ENCODE measurements around the gene IGSF22. TPM values are rescaled to one million over a fixed set of nuclear protein-coding genes. Genes with fewer than 3 reads are reported as not detected.

The IGSF22 gene
- total RNA-seq, 1 donor from 2014 or later = not detected

DNA sequence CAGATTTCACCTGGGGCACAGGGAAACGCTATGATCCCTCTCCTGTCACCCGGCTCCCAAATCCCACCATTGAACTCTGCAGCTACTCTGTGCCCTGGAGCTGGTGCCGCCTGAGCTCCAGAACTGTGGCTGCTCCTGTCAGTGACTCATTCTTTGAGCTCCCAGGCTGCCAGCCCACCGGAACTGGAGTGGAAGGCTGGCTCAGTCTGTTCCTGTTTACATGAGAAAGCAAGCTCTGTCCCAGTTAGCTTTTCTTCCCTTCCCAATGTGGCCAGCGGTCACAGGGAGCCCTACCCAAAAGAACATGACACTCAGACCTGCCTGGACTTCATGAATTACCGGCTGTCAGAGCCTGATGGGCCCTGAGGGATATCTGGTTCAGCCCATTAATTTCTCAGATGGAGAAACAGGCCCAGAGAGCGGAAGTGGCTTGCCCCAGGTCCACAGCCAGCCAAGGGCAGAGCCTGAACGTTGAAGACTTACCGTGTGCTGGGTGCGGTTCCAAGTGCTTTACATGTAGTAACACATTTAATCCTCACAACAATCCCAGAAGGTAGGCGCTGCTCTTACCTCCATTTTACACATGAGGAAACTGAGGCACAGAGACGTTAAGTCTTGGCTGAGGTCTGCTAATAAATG, 23.8 kb upstream of the IGSF22 start:
- peak overlapping the region; percentile 93 for H3K27ac Mint-ChIP-seq (ENCODE audit: unreplicated experiment)
- TF ChIP-seq, protein P1, sequence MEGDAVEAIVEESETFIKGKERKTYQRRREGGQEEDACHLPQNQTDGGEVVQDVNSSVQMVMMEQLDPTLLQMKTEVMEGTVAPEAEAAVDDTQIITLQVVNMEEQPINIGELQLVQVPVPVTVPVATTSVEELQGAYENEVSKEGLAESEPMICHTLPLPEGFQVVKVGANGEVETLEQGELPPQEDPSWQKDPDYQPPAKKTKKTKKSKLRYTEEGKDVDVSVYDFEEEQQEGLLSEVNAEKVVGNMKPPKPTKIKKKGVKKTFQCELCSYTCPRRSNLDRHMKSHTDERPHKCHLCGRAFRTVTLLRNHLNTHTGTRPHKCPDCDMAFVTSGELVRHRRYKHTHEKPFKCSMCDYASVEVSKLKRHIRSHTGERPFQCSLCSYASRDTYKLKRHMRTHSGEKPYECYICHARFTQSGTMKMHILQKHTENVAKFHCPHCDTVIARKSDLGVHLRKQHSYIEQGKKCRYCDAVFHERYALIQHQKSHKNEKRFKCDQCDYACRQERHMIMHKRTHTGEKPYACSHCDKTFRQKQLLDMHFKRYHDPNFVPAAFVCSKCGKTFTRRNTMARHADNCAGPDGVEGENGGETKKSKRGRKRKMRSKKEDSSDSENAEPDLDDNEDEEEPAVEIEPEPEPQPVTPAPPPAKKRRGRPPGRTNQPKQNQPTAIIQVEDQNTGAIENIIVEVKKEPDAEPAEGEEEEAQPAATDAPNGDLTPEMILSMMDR (IDR thresholded peaks at IDR 0.05) = no peak
- DNase-seq (ENCODE audit: low spot score) = no peak
- H3K27me3 Mint-ChIP-seq (ENCODE audit: low read depth) = no peaks in the 10 kb centered on the region
- peaks cover 9% of the 10 kb centered on the region for H3K4me1 Mint-ChIP-seq (ENCODE audit: low read depth)
- peak overlapping the region; percentile 10 for H3K4me3 Mint-ChIP-seq (ENCODE audit: unreplicated experiment)
- H3K36me3 Mint-ChIP-seq (ENCODE audit: low read depth) = no peaks in the 10 kb centered on the region
- H3K9me3 Mint-ChIP-seq (ENCODE audit: low read depth) = no peaks in the 10 kb centered on the region

DNA sequence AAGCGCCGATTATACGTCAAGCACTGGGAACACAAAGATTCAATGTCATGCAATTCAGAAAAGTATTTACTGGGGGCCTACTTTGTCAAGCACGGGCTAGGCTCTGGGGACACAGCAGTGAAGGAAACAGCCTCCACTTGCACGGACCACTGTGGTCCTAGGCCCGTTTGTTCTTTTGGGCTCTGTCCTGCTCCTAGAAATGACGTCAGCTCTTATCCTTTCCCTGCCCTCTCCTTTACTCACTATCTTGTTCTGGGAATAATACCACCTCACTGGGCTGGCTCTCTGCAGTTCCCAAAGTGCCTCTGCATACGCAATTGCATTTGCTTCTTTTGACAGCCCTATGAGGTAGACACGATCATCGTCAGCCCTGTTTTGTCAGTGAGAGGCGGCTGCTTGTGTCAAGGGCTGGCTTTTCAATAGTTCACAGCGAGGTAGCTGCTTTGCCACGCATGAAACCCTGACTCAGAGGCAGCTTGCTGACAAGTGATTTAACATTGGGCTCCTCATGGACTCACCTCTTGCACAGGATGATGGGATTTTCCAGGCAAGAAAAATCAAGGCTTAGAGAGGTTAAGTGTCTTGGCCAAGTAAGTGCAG, 22.9 kb upstream of the IGSF22 start:
- no peak for DNase-seq (ENCODE audit: low spot score)
- TF ChIP-seq, protein P1 (IDR thresholded peaks at IDR 0.05) = no peak
- H3K4me3 Mint-ChIP-seq (ENCODE audit: unreplicated experiment) = no peak overlapping the region
- peaks cover 9% of the 10 kb centered on the region for H3K4me1 Mint-ChIP-seq (ENCODE audit: low read depth)
- no peaks in the 10 kb centered on the region for H3K36me3 Mint-ChIP-seq (ENCODE audit: low read depth)
- H3K27ac Mint-ChIP-seq (ENCODE audit: unreplicated experiment) = no peak overlapping the region
- no peaks in the 10 kb centered on the region for H3K27me3 Mint-ChIP-seq (ENCODE audit: low read depth)
- H3K9me3 Mint-ChIP-seq (ENCODE audit: low read depth) = no peaks in the 10 kb centered on the region

- no peaks in the 10 kb centered on the region for H3K27me3 Mint-ChIP-seq (ENCODE audit: low read depth)
- TF ChIP-seq, protein P1 (IDR thresholded peaks at IDR 0.05) = no peak
- no peaks in the 10 kb centered on the region for H3K36me3 Mint-ChIP-seq (ENCODE audit: low read depth)
- no peaks in the 10 kb centered on the region for H3K9me3 Mint-ChIP-seq (ENCODE audit: low read depth)
- H3K27ac Mint-ChIP-seq (ENCODE audit: unreplicated experiment) = no peak overlapping the region
- peaks cover 9% of the 10 kb centered on the region for H3K4me1 Mint-ChIP-seq (ENCODE audit: low read depth)
- no peak overlapping the region for H3K4me3 Mint-ChIP-seq (ENCODE audit: unreplicated experiment)
- DNase-seq (ENCODE audit: low spot score) = no peak
Measured at GRCh38 chr11:18745251-18745650, 19.3 kb upstream of the IGSF22 start.

DNA sequence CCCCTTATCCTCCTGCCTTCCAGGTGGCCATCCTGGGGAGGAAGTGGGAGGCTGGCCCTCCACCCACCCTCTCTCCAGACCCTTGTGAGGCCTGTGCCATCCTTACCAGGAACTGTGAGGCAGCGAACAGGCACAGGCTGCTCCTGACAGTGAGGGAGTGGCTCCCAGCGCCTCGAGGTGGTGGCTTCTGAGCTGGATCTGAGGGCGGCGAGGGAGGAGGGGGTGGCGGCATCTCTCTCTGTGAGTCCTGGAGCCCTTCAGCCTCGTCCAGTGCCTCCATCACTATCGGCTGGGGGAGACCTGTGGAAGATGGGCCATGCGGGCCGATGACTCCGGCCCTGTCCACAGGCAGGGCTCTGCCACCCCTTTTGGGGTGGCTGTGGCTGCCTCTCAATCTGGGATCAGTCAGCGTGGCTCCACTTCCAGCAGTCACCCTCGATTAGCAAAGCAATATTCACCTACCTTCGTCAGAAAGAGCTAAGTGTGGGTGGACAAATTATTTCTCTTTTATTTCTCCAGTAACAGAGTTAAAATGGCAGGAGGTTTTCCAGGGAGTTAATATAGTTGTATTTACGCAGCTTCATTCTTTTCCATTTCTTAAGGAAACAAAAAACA, 18.0 kb upstream of the IGSF22 start:
- H3K36me3 Mint-ChIP-seq (ENCODE audit: low read depth) = no peaks in the 10 kb centered on the region
- H3K4me3 Mint-ChIP-seq (ENCODE audit: unreplicated experiment) = no peak overlapping the region
- H3K27me3 Mint-ChIP-seq (ENCODE audit: low read depth) = no peaks in the 10 kb centered on the region
- DNase-seq (ENCODE audit: low spot score) = no peak
- no peak overlapping the region for H3K27ac Mint-ChIP-seq (ENCODE audit: unreplicated experiment)
- no peaks in the 10 kb centered on the region for H3K9me3 Mint-ChIP-seq (ENCODE audit: low read depth)
- TF ChIP-seq, protein P1 (IDR thresholded peaks at IDR 0.05) = no peak
- no peaks in the 10 kb centered on the region for H3K4me1 Mint-ChIP-seq (ENCODE audit: low read depth)

DNA sequence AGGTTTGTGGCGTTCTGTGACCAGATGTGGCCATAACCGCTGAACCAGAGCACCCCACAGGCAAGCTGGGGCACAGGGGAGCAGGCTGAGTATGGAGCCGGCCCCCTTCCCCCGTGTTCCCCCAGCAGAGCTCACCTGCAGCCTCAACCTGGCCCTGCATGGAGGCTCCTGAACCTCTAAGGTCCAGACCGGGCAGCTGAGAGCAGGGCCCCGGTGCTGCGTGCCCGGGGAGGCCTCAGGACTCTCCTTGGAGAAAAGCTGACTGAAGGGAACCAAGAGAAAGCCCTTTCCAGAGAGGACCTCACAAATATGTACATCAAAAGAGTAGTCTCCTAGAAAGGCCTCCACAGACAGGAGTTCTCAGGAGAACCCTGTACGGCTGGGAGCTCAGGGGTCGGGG, 17.4 kb upstream of the IGSF22 start:
- H3K36me3 Mint-ChIP-seq (ENCODE audit: low read depth) = no peaks in the 10 kb centered on the region
- no peak overlapping the region for H3K4me3 Mint-ChIP-seq (ENCODE audit: unreplicated experiment)
- no peaks in the 10 kb centered on the region for H3K4me1 Mint-ChIP-seq (ENCODE audit: low read depth)

More for the DNA sequence above, 17.4 kb upstream of the IGSF22 start:
- DNase-seq (ENCODE audit: low spot score) = no peak
- Mint-ChIP-seq H3K9me3 (ENCODE audit: low read depth) (no peaks in the 10 kb centered on the region), H3K27me3 (ENCODE audit: low read depth) (no peaks in the 10 kb centered on the region), H3K27ac (ENCODE audit: unreplicated experiment) (no peak overlapping the region)
- TF ChIP-seq, protein P1 (IDR thresholded peaks at IDR 0.05) = no peak
